ENCODE results near the gene E4F1.
"Not testable (repeated sequence)": the region's sequence is repeated elsewhere in the genome, so short reads cannot be mapped to it uniquely, and the experiment has no call there.

Gene E4F1

GRCh38 chr16:2190002-2190658, 33.3 kb upstream of the E4F1 start:
- DNase-seq: no peak

GRCh38 chr16:2190659-2191445, 32.5 kb upstream of the E4F1 start:
- no peak for DNase-seq

- no peak for DNase-seq
Measured at GRCh38 chr16:2191446-2191706, 32.0 kb upstream of the E4F1 start.

GRCh38 chr16:2194166-2194834, 29.1 kb upstream of the E4F1 start:
- DNase-seq: no peak

- peak in 1 of 4 experiments; percentile 23 for DNase-seq
Measured at GRCh38 chr16:2194852-2195321, 28.5 kb upstream of the E4F1 start.

- DNase-seq: no peak
Measured at GRCh38 chr16:2195322-2196161, 27.8 kb upstream of the E4F1 start.

- no peak for DNase-seq
Measured at GRCh38 chr16:2196162-2196980, 27.0 kb upstream of the E4F1 start, which contains the start of gene CASKIN1. TSS of gene CASKIN1 (minus strand) at chr16:2196605. CDS start at chr16:2196432, 173 bp downstream.

GRCh38 chr16:2196981-2197511, 26.3 kb upstream of the E4F1 start:
- no peak for DNase-seq

- DNase-seq: no peak
Measured at GRCh38 chr16:2197765-2198164, 25.6 kb upstream of the E4F1 start.

- DNase-seq: no peak
Measured at GRCh38 chr16:2198283-2198682, 25.1 kb upstream of the E4F1 start.

- DNase-seq: no peak
Measured at GRCh38 chr16:2199095-2199494, 24.3 kb upstream of the E4F1 start.

GRCh38 chr16:2199621-2200139, 23.7 kb upstream of the E4F1 start:
- DNase-seq: no peak

GRCh38 chr16:2200313-2200712, 23.1 kb upstream of the E4F1 start:
- DNase-seq: no peak

GRCh38 chr16:2203119-2203688, 20.2 kb upstream of the E4F1 start:
- DNase-seq: not testable (repeated sequence)

- DNase-seq: no peak
Measured at GRCh38 chr16:2204416-2205103, 18.8 kb upstream of the E4F1 start.

GRCh38 chr16:2205104-2205966, 18.1 kb upstream of the E4F1 start, which contains the start of gene MLST8:
TSS of gene MLST8 (plus strand) at chr16:2205454. CDS start at chr16:2206086, 632 bp downstream.
- peak; percentile 83 to 94 (median 88) for DNase-seq

GRCh38 chr16:2205967-2206313, 17.5 kb upstream of the E4F1 start:
- no peak for DNase-seq

- no peak for DNase-seq
Measured at GRCh38 chr16:2206420-2206779, 17.0 kb upstream of the E4F1 start.

- no peak for DNase-seq
Measured at GRCh38 chr16:2206780-2207433, 16.5 kb upstream of the E4F1 start.
